Mesothelial cell of epicardium (in vitro differentiated cells): ENCODE data around the gene RBM12. TPM values are rescaled to one million over a fixed set of nuclear protein-coding genes. Genes with fewer than 3 reads are reported as not detected.
"Not testable (repeated sequence)": the region's sequence is repeated elsewhere in the genome, so short reads cannot be mapped to it uniquely, and the experiment has no call there.

Experiments used
- DNase-seq, 2 experiments: peaks; one replicate each; pipeline ENCODE4 v3.0.0; 2021; ENCODE audit warnings: low spot score in 2 of 2; ENCODE audit not compliant: unreplicated experiment in 2 of 2
- H3K27ac Mint-ChIP-seq: 2 replicates; pipeline ENCODE4 v1.8.0; 2021; ENCODE audit warnings: mixed read lengths
- H3K27me3 Mint-ChIP-seq: 2 replicates; pipeline ENCODE4 v1.8.0; 2021; ENCODE audit warnings: low read depth, mixed read lengths
- H3K36me3 Mint-ChIP-seq: 2 replicates; pipeline ENCODE4 v1.8.0; 2021; ENCODE audit warnings: mixed read lengths
- H3K4me1 Mint-ChIP-seq: 2 replicates; pipeline ENCODE4 v1.8.0; 2021; ENCODE audit warnings: mixed read lengths
- H3K4me3 Mint-ChIP-seq: 2 replicates; pipeline ENCODE4 v1.8.0; 2021; ENCODE audit warnings: mild to moderate bottlenecking, moderate library complexity, mixed read lengths
- H3K9me3 Mint-ChIP-seq: 2 replicates; pipeline ENCODE4 v1.8.0; 2021; ENCODE audit warnings: mixed read lengths
- CTCF ChIP-seq: fragments of 200-600 bp; sonication (generic); IDR thresholded peaks from one replicate; pipeline ENCODE4 v1.5.0; 2021; ENCODE audit warnings: antibody characterized with exemption; ENCODE audit not compliant: unreplicated experiment
- total RNA-seq: library from RNA; stranded (reverse); gene quantifications from 3 replicates; pipeline ENCODE4 v1.2.1, GENCODE V29; 2021

Gene RBM12
- total RNA-seq, 1 donor from 2014 or later: 154 TPM

- peaks cover 10% of the 10 kb centered on the region for H3K36me3 Mint-ChIP-seq
- peak overlapping the region; percentile 92 for H3K27ac Mint-ChIP-seq
- H3K4me3 Mint-ChIP-seq: peak overlapping the region; percentile 84
- H3K27me3 Mint-ChIP-seq: no peaks in the 10 kb centered on the region
- no peak for DNase-seq
- H3K9me3 Mint-ChIP-seq: no peaks in the 10 kb centered on the region
- peaks cover 23% of the 10 kb centered on the region for H3K4me1 Mint-ChIP-seq
- no peak for TF ChIP-seq CTCF
Measured at GRCh38 chr20:35698298-35699126, 33.8 kb upstream of the RBM12 start.

- Mint-ChIP-seq H3K9me3 (no peaks in the 10 kb centered on the region), H3K27me3 (no peaks in the 10 kb centered on the region), H3K4me1 (peaks cover 23% of the 10 kb centered on the region), H3K36me3 (peaks cover 10% of the 10 kb centered on the region), H3K27ac (peak overlapping the region; percentile 92), H3K4me3 (peak overlapping the region; percentile 84)
- DNase-seq: no peak
- no peak for TF ChIP-seq CTCF
Measured at GRCh38 chr20:35697696-35698297, 33.1 kb upstream of the RBM12 start.

- Mint-ChIP-seq H3K9me3 (no peaks in the 10 kb centered on the region), H3K36me3 (peaks cover 6% of the 10 kb centered on the region), H3K27ac (no peak overlapping the region), H3K4me3 (no peak overlapping the region), H3K4me1 (peaks cover 23% of the 10 kb centered on the region), H3K27me3 (no peaks in the 10 kb centered on the region)
- DNase-seq: no peak
- TF ChIP-seq CTCF: no peak
Measured at GRCh38 chr20:35695978-35696377, 31.3 kb upstream of the RBM12 start.

- peaks cover 21% of the 10 kb centered on the region for H3K4me1 Mint-ChIP-seq
- no peak for DNase-seq
- no peak overlapping the region for H3K4me3 Mint-ChIP-seq
- no peak for TF ChIP-seq CTCF
- H3K9me3 Mint-ChIP-seq: no peaks in the 10 kb centered on the region
- no peak overlapping the region for H3K27ac Mint-ChIP-seq
- H3K27me3 Mint-ChIP-seq: no peaks in the 10 kb centered on the region
- peaks cover 7% of the 10 kb centered on the region for H3K36me3 Mint-ChIP-seq
Measured at GRCh38 chr20:35695245-35695749, 30.6 kb upstream of the RBM12 start.

GRCh38 chr20:35690265-35690664 is 25.6 kb upstream of the RBM12 start:
- H3K4me3 Mint-ChIP-seq: no peak overlapping the region
- peaks cover 8% of the 10 kb centered on the region for H3K9me3 Mint-ChIP-seq
- H3K27ac Mint-ChIP-seq: no peak overlapping the region
- H3K27me3 Mint-ChIP-seq: no peaks in the 10 kb centered on the region
- DNase-seq: no peak
- H3K36me3 Mint-ChIP-seq: peaks cover 25% of the 10 kb centered on the region
- TF ChIP-seq CTCF: no peak
- H3K4me1 Mint-ChIP-seq: no peaks in the 10 kb centered on the region

- H3K4me1 Mint-ChIP-seq, H3K27me3 Mint-ChIP-seq, DNase-seq, H3K4me3 Mint-ChIP-seq, H3K27ac Mint-ChIP-seq, H3K9me3 Mint-ChIP-seq: not testable (repeated sequence)
- H3K36me3 Mint-ChIP-seq: peaks cover 23% of the 10 kb centered on the region
Measured at GRCh38 chr20:35686872-35687271, 22.2 kb upstream of the RBM12 start.

GRCh38 chr20:35685368-35685767 is 20.7 kb upstream of the RBM12 start:
- DNase-seq: not testable (repeated sequence)

More at GRCh38 chr20:35685368-35685767, 20.7 kb upstream of the RBM12 start:
- not testable (repeated sequence) for H3K9me3 Mint-ChIP-seq, H3K4me1 Mint-ChIP-seq, H3K4me3 Mint-ChIP-seq, H3K27me3 Mint-ChIP-seq, H3K27ac Mint-ChIP-seq
- H3K36me3 Mint-ChIP-seq: peaks cover 25% of the 10 kb centered on the region
